Occipital lobe (tissue), 2 donors: ENCODE data around the gene MAP3K20. TPM values are rescaled to one million over a fixed set of nuclear protein-coding genes. Genes with fewer than 3 reads are reported as not detected.
"Not testable (repeated sequence)": the region's sequence is repeated elsewhere in the genome, so short reads cannot be mapped to it uniquely, and the experiment has no call there.

Experiments
- DNase-seq: peaks from one replicate; lab custom pipeline; 2025; lab: John Stamatoyannopoulos, UW
- total RNA-seq: library from RNA; depleted of rRNA; stranded (reverse); fragments of >200 nt; gene quantifications from one replicate; pipeline ENCODE4 v1.2.3, GENCODE V29; 2014

MAP3K20 gene
- total RNA-seq, 1 donor from 2014 or later, result 14.2 TPM

DNA sequence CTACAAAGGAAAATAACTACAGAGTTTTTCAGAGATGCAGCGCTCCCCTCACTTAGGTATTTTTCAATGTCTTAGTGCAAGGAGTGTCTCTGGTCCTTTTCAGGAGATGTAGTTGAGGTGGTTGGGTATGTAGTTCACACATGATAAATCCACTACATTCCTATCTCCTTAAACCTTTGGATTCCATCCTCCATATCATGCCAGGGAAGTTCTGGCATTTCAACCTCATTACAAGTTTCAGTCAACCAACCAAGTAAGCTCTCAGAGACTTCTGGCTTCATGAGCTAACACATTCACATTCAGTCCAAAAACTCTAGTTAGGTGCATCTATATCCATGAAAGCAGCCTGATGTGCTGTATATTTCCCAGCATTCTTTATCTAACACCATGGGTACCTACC, 47.3 kb downstream of the MAP3K20 start:
- DNase-seq, result no peak

DNA sequence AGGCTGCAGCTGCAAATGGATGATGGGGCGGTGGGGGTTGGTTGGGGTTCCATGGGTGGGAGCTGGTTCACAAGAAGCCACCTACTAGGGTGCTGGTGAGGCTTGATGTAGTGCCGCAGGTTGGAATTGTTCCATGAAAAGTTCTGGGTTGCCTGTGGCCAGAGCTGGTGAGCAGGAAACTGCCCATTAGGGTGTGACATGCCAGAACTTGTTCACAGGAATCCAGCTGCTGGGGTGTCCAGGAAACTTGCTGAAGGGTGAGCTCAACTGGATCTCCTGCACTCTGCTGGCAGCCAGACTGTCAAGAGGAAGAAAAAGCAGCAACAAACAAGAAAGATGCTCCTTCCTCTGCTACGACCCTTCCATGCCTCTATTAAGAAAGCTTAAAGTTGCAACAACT, 48.8 kb downstream of the MAP3K20 start:
- no peak for DNase-seq

DNA sequence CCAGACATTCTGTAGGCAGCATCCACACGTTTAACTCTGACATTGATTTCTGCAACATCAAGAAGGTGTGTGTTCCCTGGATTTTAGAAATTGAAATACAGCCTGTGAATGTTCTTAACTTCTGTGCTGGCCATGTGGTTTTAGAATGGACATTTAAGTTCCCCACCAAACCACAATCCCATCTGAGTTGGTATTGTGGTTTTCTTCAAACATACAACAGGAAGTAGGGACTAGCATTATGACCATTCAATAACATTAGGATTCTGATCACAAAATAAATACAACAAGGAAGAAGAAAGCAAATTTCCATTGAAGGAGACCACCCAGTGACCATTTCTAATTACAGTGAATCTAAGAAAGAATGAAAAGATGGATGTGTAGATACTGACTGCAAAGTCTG, 51.2 kb downstream of the MAP3K20 start:
- DNase-seq, result no peak

DNA sequence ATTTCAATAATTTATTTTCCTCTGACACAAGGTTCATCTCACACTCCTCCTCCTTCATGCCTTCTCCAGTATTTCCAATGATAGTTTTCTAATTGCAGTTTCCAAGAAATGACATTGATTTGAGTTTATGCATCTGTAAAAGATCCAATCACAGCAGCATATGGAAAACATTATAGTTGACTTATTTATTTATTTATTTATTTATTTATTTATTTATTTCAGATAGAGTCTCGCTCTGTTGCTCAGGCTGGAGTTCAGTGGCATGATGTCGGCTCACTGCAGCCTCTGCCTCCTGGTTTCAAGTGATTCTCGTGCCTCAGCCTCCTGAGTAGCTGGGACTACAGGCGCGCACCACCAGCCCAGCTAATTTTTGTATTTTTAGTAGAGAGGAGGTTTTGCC, 52.5 kb downstream of the MAP3K20 start:
- DNase-seq, result not testable (repeated sequence)

DNA sequence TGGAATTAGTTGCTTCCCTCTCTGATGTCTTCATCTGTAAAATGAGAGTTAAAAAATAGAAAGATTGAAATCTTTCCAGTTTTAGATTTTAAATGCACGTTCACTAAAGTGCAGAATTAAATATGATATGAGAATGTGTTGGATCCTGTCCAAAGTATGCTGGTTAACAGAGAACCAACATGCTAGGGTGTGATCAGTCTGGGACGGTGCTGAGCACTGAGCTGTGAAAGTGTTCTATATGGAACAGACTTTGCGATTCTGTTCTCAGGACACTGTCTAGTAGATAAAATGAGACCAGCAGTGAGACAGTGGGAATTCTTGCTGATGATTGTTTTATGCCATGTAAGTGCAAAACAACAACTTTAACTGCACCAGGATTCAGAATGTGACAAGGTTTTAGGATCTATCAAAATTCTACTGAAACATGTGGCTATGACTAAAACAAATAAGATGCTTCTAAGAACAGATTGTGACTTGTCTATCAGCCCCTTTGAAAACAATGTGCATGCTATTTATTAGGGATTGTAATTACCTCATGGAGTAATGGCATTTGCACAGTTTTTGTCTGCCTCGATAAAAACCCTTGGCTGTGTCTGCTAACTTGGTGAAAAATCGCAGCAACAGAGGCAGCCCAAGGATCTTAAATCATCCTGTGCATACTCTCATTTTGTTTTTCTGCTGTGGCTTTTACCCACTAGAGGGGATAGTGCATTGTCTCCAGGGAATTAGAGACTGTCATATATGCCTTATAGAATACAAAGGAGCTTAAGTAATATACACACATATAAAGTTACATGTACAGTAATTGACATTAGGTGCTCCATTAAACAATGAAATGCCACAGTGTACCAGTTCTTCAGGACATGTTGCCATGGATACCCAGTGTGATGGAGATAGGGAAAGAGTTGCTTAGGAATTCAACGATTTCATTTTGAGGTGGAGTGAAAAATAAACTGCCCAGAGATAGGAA, 55.1 kb downstream of the MAP3K20 start:
- no peak for DNase-seq

DNA sequence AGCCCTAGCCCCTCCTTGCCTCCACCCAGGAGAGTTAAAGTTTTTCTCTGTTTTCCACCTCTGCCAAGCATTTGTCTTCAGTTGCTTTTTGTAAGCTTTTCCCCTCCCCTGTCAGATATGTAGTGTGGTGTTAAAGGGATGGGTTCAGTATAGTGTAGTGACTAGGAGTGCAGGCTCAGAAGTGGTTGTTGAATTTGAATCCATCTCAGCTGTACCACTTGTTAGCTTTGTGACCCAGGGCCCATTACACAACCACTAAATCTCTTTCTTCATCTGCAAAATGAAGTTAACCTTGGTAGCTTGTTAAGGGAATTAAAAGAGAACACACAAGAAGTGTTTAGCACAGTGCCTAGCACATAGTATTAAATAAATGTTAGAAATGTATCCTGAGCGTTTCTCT, 56.9 kb downstream of the MAP3K20 start:
- no peak for DNase-seq

DNA sequence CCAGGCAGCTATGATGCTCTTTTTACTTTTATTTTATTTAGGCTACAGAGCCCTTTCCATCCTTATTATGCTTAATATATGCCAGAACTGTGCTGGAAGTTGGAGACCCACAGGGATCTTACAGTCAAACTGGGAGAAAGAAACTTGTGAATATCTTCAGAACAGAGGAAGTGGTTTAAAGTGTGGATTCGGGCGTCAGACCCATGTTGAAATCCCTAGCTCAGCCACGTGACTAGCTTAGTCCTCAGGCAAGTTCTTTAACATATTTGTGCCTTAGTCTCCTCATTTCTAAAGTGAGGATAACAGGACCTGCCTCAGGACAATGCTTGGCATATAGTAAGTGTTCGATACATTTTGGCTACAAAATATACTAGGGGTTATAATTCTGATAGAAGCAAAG, 59.1 kb downstream of the MAP3K20 start:
- DNase-seq, result no peak

DNA sequence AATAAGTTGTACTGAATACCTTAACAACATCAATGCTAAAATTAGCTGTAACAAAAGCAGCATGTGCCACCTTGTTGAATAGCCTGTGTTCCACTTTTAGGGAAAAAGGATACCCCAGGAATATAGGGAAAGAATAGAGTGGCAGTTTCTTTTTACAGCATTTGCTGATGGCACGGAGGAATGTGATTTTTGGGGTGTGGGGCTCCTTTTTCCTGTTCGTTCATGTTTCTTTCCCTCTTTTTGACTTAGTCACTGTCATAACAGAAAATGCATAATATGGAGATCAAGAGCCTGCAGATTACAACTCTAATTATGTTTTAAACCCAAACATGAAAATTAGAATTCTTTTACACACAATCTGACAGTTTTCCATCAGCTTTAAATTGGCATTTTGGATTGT, 60.4 kb downstream of the MAP3K20 start:
- no peak for DNase-seq

DNA sequence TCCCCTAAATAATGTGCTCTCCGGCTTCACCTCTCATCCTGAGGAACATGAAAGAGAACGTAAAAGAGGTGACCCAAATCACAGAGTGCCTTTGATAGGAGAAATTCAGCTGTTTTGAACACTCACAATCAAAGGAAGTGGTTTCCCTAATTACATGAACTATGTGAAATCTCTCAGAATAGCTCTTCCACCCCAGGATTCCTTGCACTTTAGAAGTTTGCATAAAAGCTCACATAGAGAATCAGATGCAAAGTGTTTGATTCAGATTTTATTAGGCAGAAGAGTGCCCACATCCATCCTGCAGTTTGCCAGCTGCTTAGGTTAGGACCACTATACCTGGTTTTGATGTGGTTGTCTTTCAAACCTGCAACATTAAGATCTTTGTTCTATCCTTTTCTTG, 61.0 kb downstream of the MAP3K20 start:
- DNase-seq, result no peak

DNA sequence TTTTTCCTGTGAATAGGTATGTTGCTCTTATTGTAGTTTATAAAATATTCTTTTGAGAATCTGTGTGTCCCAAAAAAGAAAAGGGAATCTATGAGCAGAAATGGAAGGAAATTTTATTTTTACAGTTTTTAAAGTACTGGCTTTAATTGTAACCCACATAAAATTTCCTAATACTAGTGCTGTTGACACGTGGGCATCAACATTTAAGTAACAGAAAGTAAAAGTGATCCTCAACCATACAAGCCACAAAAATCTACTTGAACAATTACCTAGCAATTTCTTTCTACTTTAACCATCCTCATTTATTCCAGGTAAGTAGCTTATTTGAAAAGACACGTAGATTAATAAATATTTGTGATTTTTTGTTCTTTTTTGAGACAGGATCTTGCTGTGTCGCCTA, 62.0 kb downstream of the MAP3K20 start:
- DNase-seq, result no peak

DNA sequence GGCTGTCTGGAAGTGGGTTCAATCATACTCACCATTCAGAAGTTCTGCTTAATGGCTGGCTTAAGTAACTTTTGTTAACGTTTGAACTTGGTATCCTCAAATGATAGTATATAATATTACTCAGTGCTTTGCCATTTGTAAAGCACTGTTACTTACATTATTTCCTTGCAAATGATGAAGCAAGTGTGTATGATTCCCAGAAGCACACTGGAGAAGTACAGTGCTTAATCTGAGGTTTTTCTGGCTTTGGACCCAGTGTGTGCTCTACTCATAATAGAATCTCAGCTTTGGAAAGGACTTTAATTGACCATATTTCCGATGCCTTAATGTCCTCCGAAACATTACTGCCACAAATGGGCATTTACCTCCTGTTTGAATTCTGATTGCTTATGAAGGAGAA, 63.3 kb downstream of the MAP3K20 start:
- no peak for DNase-seq

DNA sequence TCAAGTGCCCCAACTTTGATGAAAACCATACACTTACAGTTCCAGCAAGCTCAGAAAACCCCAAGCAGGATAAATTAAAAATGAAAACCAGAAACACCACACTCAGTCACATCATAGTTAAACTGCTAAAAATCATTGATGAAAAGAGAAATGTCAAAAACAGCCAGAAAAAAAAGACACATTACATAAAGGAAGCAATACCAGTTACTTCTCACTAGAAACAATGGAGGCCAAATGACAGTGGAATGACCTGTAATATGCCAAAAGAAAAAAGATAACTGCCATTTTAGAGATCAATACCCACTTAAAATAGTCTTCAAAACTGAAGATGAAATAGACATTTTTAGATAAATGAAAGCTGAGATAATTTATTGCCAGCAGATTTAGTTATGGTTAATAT, 66.0 kb downstream of the MAP3K20 start:
- DNase-seq, result no peak

DNA sequence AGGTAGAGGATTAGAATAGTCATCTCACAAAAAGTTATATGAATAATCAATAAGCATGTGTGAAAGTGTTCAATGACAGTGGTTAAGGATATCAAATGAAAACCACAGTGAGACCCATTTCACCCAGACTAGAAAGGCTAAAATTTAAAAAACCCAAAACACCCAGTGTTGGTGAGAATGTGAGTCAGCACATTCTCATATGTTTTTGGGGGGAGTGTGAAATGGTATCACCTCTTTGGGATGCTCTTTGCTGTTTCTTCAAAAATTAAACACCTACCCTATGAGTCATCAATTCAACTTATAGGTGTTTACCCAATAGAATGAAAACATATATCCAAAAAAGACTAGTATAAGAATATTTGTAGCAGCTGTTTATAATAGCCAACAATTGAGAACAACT, 69.8 kb downstream of the MAP3K20 start:
- no peak for DNase-seq

DNA sequence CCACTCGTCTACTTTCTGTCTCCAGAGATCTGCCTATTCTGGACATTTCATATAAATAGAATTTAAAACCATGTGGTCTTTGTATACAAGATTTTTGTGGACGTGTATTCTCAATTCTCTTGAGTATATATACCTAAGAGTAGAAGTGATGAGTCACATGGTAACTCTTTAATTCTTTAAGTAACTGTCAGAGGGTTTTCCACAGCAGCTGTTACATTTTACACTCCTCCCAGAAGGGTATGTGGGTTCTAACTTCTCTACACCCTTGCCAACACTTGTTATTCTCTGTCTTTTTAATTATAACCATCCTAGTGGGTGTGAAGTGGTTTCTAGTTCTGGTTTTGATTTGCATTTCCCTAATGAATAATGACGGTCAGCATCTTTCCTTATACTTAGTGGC, 70.9 kb downstream of the MAP3K20 start:
- DNase-seq, result no peak

DNA sequence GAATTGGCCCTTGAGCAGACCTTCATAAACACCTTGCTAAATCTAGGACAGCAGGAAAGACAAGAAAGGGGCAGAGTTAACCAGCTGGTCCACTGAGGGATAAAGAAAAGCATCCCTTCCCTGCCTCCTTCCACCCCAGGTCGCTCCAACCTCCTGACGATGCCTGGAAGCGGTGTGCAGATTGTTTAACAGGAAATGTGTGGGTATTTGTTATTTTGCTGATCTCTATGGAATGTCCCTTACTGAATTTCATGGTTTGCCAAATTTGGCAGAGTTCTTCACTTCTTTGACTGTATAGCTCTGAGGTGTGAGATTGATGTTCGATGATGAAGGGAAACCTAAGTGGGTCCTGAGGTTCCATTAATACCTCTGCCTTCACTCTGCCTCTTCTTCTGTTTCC, 72.9 kb downstream of the MAP3K20 start:
- no peak for DNase-seq

DNA sequence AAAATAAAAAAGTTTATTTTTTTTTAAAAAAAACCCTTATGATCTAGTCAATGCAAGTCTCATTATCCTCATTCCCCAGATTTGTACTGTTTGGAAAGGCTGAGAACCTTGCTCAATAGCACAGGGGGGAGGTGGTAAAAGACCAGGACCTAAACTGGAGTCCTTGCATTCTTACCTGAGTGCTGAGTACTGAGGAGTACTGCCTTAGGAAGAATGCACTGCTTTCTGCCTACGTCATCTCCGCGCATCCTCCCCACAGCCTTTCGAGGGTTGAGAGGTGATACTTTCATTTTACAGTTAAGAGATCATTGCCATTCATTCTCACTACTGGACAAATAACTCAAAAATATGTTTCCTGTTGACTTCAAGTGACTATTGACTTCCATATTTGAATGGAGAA, 73.8 kb downstream of the MAP3K20 start:
- no peak for DNase-seq

DNA sequence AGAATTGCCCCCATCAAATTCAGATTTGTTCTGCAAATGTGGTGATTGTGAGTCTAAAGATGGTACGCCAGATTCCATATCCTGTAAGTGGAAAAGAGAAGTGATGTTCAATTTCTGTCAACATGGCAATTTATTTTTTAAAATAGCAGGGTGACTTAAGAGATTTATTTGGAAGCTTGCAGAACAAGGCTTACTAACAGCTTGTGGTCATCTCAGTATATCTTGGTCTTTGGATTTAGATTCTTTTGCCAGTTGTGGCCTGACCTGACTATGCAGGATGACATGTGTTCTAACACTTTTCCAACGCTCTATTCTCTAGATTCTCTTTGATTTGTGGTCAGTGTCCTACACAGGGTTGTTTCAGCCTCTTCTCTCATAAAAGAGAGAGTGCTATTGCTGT, 74.4 kb downstream of the MAP3K20 start:
- DNase-seq, result no peak

DNA sequence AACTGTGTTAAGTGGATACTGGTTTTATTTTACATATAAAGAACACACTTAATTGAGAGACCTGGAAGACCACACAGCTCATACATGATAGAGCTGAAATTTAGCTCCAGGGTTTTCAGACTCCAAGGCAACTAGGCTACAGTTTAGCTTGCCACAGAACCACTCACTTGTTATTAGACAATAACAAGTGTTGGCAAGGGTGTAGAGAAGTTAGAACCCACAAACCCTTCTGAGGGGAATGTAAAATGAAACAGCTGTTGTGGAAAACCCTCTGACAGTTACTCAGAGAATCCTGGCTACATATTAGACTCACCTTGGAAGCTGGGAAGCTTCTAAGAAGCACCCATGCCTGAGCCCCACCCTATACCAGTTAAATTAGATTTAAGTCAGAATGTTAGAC, 75.3 kb downstream of the MAP3K20 start:
- DNase-seq, result no peak

DNA sequence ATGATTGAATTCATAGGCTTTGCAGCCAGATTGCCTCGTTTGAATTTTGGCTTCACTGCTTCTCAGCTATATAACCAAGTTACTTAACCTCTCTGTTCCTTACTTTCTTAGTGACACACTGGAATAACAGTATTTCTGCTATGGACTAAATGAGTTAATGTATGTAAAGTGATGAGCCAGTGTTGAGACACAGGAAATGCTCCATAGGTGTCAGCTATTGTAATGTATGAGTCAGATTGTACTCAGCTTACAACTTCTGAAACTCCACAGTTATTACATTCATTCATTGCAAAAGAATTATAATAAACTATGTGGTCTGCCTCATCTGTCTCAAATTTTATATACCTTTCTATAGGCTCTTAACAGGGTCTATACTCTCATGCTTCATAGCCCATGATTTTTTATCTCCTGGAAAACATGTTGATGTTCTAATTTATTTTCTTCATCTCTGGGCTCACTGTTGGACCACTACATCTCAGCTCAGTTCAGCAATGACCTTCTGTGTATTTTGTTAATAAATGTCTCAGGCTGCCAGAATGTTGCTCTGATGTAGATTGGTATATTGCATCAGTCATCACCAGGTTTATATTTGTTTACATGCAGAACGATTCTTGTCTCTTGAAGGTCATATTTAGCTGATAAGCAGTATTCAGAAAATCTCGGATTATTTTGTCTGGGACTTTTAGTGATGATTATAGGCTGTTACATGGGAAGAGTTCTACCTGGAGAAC, 76.2 kb downstream of the MAP3K20 start:
- DNase-seq, result no peak

DNA sequence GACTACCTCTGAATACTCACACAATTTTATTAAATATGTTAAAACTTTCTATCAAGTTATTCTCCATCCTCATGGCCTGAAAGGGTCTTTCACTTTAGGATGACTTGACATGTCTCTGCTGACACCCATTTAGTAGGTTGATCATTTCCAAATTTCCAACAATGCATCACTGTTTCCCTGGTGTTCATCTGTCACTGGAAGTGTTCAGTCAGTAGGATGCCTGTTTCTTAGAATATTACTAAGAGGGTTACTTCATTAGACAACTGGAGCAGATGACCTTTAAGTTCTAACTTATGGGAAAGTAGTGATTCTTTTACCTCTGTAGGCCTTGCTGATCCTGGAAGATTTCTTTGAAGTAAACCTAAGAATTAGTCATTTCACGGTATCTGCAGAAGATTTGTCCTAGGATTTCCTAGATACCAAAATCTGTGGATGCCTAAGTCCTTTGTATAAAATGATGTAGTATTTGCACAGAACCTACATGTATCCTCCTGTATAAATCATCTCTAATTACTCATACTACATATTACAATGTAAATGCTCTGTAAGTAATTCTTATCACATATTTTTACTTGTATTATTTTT, 77.7 kb downstream of the MAP3K20 start:
- no peak for DNase-seq

DNA sequence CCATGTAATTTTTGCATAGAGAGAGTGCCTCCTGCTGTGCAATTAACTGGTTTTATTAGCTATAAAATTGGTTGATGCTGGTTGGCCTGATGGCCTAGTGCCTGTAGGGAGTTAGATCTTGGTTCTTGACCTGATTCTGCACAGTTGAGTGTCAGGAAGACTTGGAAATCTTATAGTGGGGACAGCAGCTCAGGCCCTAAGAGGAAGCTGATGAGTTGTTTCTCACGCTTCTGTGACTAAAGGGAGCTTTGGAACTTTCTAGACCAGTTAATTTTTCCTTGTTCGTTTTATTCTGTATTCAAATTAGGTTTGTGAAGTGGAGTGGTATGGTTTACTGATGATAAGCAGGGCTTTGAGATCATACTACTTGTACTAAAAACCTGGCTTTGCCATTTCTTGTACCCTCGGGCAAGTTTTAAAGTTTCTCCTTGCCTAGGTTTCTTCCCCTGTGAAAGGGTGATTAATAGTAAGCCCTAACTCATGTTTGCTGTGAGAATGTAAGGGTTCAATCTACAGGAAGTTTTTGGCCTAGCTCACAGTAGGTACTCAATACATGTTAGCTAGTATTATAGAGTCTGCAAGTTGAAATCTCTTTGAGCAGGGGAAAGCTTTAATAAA, 82.1 kb downstream of the MAP3K20 start:
- no peak for DNase-seq
